ENCODE results near the gene VWA5B2.

VWA5B2 gene

DNA sequence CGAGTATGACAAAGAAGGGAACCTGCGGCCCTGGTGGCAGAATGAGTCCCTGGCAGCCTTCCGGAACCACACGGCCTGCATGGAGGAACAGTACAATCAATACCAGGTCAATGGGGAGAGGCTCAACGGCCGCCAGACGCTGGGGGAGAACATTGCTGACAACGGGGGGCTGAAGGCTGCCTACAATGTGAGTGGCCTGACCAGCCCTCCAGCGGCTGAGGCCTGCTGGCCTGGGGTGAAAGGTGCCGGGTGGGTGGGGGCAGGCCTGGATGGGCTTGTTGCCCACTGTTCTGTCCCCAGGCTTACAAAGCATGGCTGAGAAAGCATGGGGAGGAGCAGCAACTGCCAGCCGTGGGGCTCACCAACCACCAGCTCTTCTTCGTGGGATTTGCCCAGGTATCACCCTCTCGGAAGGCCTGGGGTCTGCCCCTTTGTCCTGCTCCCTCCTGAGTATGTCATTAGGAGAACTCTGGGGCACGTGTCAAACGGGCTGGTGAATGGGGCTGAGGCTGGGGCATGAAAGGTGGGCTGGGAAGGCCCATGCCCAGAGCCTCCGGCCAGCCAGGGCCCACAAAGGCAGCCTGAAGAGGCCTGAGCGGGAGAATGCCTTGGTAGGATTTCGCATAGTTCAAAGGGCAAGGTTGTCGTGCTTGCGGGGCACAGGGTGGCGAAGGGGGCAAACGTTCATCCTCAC is 61.8 kb downstream of the VWA5B2 start:
- no peak for TF ChIP-seq CTCF (IDR thresholded peaks at IDR 0.05; ENCODE audit: borderline replicate concordance, control extremely low read depth, extremely low read depth, insufficient read depth, missing control alignments)
- no peak for DNase-seq (ENCODE audit: low spot score)
- in situ Hi-C loops (cut with MboI; ENCODE audit: low sequenced_read_pairs, unreplicated experiment), result no loop called here
